SKM-1 (cell line): ENCODE results near the gene VPS13C.
A peak's percentile ranks its signal among the peaks of the same experiment; 100 is the strongest.

ENCODE experiments used
- DNase-seq: peaks from one replicate; lab custom pipeline; 2025; ENCODE audit not compliant: unreplicated experiment; lab: John Stamatoyannopoulos, UW

Gene VPS13C

GRCh38 chr15:61869656-61870055 is 190.6 kb downstream of the VPS13C start:
- DNase-seq = no peak

GRCh38 chr15:61861962-61862361 is 198.3 kb downstream of the VPS13C start:
- no peak for DNase-seq

- DNase-seq = no peak
Observed at GRCh38 chr15:61857169-61857829, 202.9 kb downstream of the VPS13C start.

- no peak for DNase-seq
Observed at GRCh38 chr15:61856295-61856694, 204.0 kb downstream of the VPS13C start.

GRCh38 chr15:61853195-61853594 is 207.1 kb downstream of the VPS13C start:
- no peak for DNase-seq

GRCh38 chr15:61851955-61852354 is 208.3 kb downstream of the VPS13C start:
- DNase-seq = no peak

- DNase-seq = no peak
Observed at GRCh38 chr15:61849447-61849846, 210.8 kb downstream of the VPS13C start.

- DNase-seq = no peak
Observed at GRCh38 chr15:61841466-61841865, 218.8 kb downstream of the VPS13C start.

- DNase-seq = no peak
Observed at GRCh38 chr15:61840090-61840489, 220.2 kb downstream of the VPS13C start.

GRCh38 chr15:61839546-61839945 is 220.7 kb downstream of the VPS13C start:
- DNase-seq = no peak

GRCh38 chr15:61835496-61836106 is 224.6 kb downstream of the VPS13C start:
- DNase-seq = peak; percentile 48

GRCh38 chr15:61835029-61835428 is 225.2 kb downstream of the VPS13C start:
- DNase-seq = no peak

- peak; percentile 56 for DNase-seq
Observed at GRCh38 chr15:61834076-61834697, 226.1 kb downstream of the VPS13C start.

- DNase-seq = no peak
Observed at GRCh38 chr15:61832223-61832622, 228.0 kb downstream of the VPS13C start.

- DNase-seq = peak; percentile 70
Observed at GRCh38 chr15:61831505-61831921, 228.7 kb downstream of the VPS13C start.

GRCh38 chr15:61830536-61831330 is 229.5 kb downstream of the VPS13C start:
- DNase-seq = peak; percentile 63

GRCh38 chr15:61829514-61829889 is 230.7 kb downstream of the VPS13C start:
- DNase-seq = no peak

- no peak for DNase-seq
Observed at GRCh38 chr15:61828860-61829513, 231.3 kb downstream of the VPS13C start.

GRCh38 chr15:61828008-61828407 is 232.2 kb downstream of the VPS13C start:
- no peak for DNase-seq

- no peak for DNase-seq
Observed at GRCh38 chr15:61827131-61827530, 233.1 kb downstream of the VPS13C start.

GRCh38 chr15:61824291-61824690 is 236.0 kb downstream of the VPS13C start:
- no peak for DNase-seq
